HepG2 (cell line): ENCODE measurements around the gene HDDC2. TPM values are rescaled to one million over a fixed set of nuclear protein-coding genes. Genes with fewer than 3 reads are reported as not detected.

ENCODE experiments used
- ATAC-seq: fragments of 200-7000 bp; cut with Tn5 transposase; 3 replicates; pipeline ENCODE4 v1.9.1; 2020; ENCODE audit warnings: mild to moderate bottlenecking, moderate library complexity
- BruUV-seq: library from RNA; stranded (reverse); fragments of 400-500 nt; replicated peaks from 2 replicates; lab custom pipeline; 2021; lab: Mats Ljungman, UMichigan
- CTCF ChIA-PET: fragments of 300-600 bp; formaldehyde crosslinking; extraction: SDS; loops from one replicate; lab custom pipeline; 2021; ENCODE audit warnings: low total read pairs, inconsistent platforms, low intra/inter-chr PET ratio; lab: Yijun Ruan, JAX
- POLR2A ChIA-PET: fragments of 350-600 bp; sonication (Branson Sonifier 250); formaldehyde crosslinking; loops from one replicate; lab custom pipeline; 2020; ENCODE audit warnings: antibody characterized with exemption, inconsistent platforms; lab: Yijun Ruan, JAX
- DNase-seq: peaks from one replicate; pipeline ENCODE4 v3.0.0-alpha.2; 2015; ENCODE audit warnings: low spot score
- FAIRE-seq: peaks from 3 replicates; lab custom pipeline; 2011; peaks lifted over from hg19 to GRCh38; lab: Jason Lieb, UNC
- H2AFZ ChIP-seq: one replicate; pipeline ENCODE4 v1.6.1; 2011; ENCODE audit warnings: low read length, inconsistent platforms
- H3K27ac ChIP-seq: fragments of 300-600 bp; 3 replicates; pipeline ENCODE4 v1.8.0; 2011; ENCODE audit warnings: mixed run types, mild to moderate bottlenecking, mixed read lengths, low read length, inconsistent platforms; ENCODE audit not compliant: insufficient read depth; ENCODE audit errors: extremely low read length
- H3K27me3 ChIP-seq, 2 experiments: fragments of 200-600 bp in 1 of 2; 2 replicates in 1 of 2; 3 replicates in 1 of 2; pipeline versions ENCODE4 v1.6.0 to v1.8.0; 2011; ENCODE audit warnings: low read length in 2 of 2, mild to moderate bottlenecking in 2 of 2, moderate library complexity in 2 of 2, inconsistent platforms in 1 of 2; ENCODE audit not compliant: insufficient read depth in 2 of 2, control insufficient read depth in 1 of 2
- H3K36me3 ChIP-seq, 2 experiments: fragments of 200-600 bp in 1 of 2; replicated peaks in 1 of 2; 2 replicates in 1 of 2; 3 replicates in 1 of 2; pipeline versions ENCODE4 v1.5.1 to v1.8.0; 2011; ENCODE audit warnings: low read length in 2 of 2, inconsistent platforms in 1 of 2; ENCODE audit not compliant: insufficient read depth in 2 of 2, control insufficient read depth in 1 of 2
- H3K4me1 ChIP-seq: 2 replicates; pipeline ENCODE4 v1.5.1; 2012; ENCODE audit warnings: low read length, inconsistent platforms; ENCODE audit not compliant: insufficient read depth
- H3K4me2 ChIP-seq: 2 replicates; pipeline ENCODE4 v1.6.0; 2011; ENCODE audit warnings: low read depth, low read length, inconsistent platforms
- H3K4me3 ChIP-seq, 3 experiments: fragments of 200-600 bp in 1 of 3; sonication (generic), shearing (Covaris generic) in 1 of 3; replicated peaks in 1 of 3; 2 replicates each; pipeline ENCODE4 v1.5.1; 2011 to 2016; ENCODE audit warnings: low read length in 3 of 3, inconsistent platforms in 2 of 3, low read depth in 2 of 3, mild to moderate bottlenecking in 2 of 3, control low read depth in 1 of 3, mixed read lengths in 1 of 3; ENCODE audit not compliant: insufficient read depth in 1 of 3
- H3K79me2 ChIP-seq: one replicate; pipeline ENCODE4 v1.6.1; 2011; ENCODE audit warnings: low read length, inconsistent platforms; ENCODE audit not compliant: insufficient read depth
- H3K9ac ChIP-seq: 2 replicates; pipeline ENCODE4 v1.6.0; 2011; ENCODE audit warnings: mild to moderate bottlenecking, low read depth, low read length, inconsistent platforms; ENCODE audit not compliant: insufficient read depth
- H3K9me3 ChIP-seq: 2 replicates; pipeline ENCODE4 v1.5.1; 2012; ENCODE audit warnings: mild to moderate bottlenecking, low read length
- H4K20me1 ChIP-seq: 2 replicates; pipeline ENCODE4 v1.6.0; 2011; ENCODE audit warnings: inconsistent platforms, mild to moderate bottlenecking, low read length, moderate library complexity; ENCODE audit not compliant: insufficient read depth
- FOXA3 ChIP-seq: IDR thresholded peaks from 2 replicates; pipeline ENCODE4 v1.6.1; 2016; ENCODE audit warnings: missing genetic modification reagents, missing compliant biosample characterization
- GTF3A ChIP-seq: sonication (generic); formaldehyde crosslinking; conservative IDR thresholded peaks from 2 replicates; pipeline ENCODE4 v1.4.0; 2020; ENCODE audit warnings: mild to moderate bottlenecking, missing genetic modification reagents
- USF2 ChIP-seq, 2 experiments: sonication (generic) in 1 of 2; formaldehyde crosslinking in 1 of 2; IDR thresholded peaks; 2 replicates each; pipeline versions ENCODE4 v1.5.1 to v1.6.1; 2011 to 2020; ENCODE audit warnings: borderline replicate concordance in 1 of 2, low read depth in 1 of 2, low read length in 1 of 2, mild to moderate bottlenecking in 1 of 2, missing genetic modification reagents in 1 of 2, moderate library complexity in 1 of 2
- ZBTB37 ChIP-seq: sonication (generic); formaldehyde crosslinking; IDR thresholded peaks from 2 replicates; pipeline ENCODE4 v1.4.0; 2020; ENCODE audit warnings: mild to moderate bottlenecking, missing genetic modification reagents
- ZNF407 ChIP-seq: sonication (generic); formaldehyde crosslinking; IDR thresholded peaks from one replicate; pipeline ENCODE4 v1.5.1; 2020; ENCODE audit warnings: mild to moderate bottlenecking, missing genetic modification reagents; ENCODE audit errors: not compliant biosample characterization
- WGBS: methylation state at CpG from one replicate; pipeline ENCODE4 v1.1.6; 2017; ENCODE audit warnings: low lambda C conversion rate; 5-methylcytosine and 5-hydroxymethylcytosine counted together
- in situ Hi-C: cut with HindIII; loops from 2 replicates; pipeline ENCODE4 v1.10.0; 2017; ENCODE audit warnings: low pct_unique_long_range_greater_than_20kb; ENCODE audit not compliant: extremely low pct_ligation_motif_present
- intact Hi-C: fragments of 100-400 bp; cut with micrococcal nuclease; formaldehyde crosslinking; loops from one replicate; pipeline ENCODE4 v1.10.0; 2022; ENCODE audit not compliant: unreplicated experiment
- polyA plus RNA-seq, 8 experiments: library from polyadenylated mRNA; depleted of rRNA in 3 of 8; stranded (reverse) in 7 of 8; unstranded in 1 of 8; fragments of >200 nt; fragmentation: Illumina TruSeq in 4 of 8; extraction: Trizol in 4 of 8; gene quantifications; 2 replicates each; pipeline versions ENCODE4 v1.2.1 to v1.2.3, GENCODE V29; 2011 to 2016; ENCODE audit warnings: low read depth in 4 of 8, missing spikeins in 1 of 8, mixed read lengths in 1 of 8; ENCODE audit not compliant: insufficient read depth in 1 of 8
- total RNA-seq, 5 experiments: library from RNA; depleted of rRNA; stranded (reverse); fragments of >200 nt; fragmentation: Illumina TruSeq; extraction: Trizol; gene quantifications; 2 replicates each; pipeline ENCODE4 v1.2.3, GENCODE V29; 2016; ENCODE audit warnings: low read depth in 1 of 5

The HDDC2 gene
- total and polyA plus RNA-seq, 2 of the 13 experiments (the other 11 are each of a cell fraction or from before 2014, with no cell fraction given): 76.7 to 78.7 TPM

- Histone ChIP-seq H3K4me3 (no peak overlapping the region), H3K36me3 (peaks cover 1 to 12% of the 10 kb centered on the region in 2 experiments; a peak in 3 of 5 replicates), H4K20me1 (no peaks in the 10 kb centered on the region), H2AFZ (no peak overlapping the region), H3K27me3 (no peaks in the 10 kb centered on the region), H3K79me2 (no peaks in the 10 kb centered on the region), H3K9ac (no peak overlapping the region), H3K4me1 (no peaks in the 10 kb centered on the region), H3K4me2 (no peak overlapping the region)
- no peak for DNase-seq
- intact Hi-C loops: no loop called here
- BruUV-seq: no TSS peak
- POLR2A ChIA-PET: no interaction called here
- 81% methylated on average over 4 of the region's 4 CpGs for whole genome bisulfite sequencing
- in situ Hi-C loops: no loop called here
- ATAC-seq: no peak
- FAIRE-seq: no peak
- TF ChIP-seq USF2 (IDR thresholded peaks at IDR 0.05; ENCODE audit: low read depth, low read length) (no peak), USF2 (CRISPR knock-in tag; IDR thresholded peaks at IDR 0.05; ENCODE audit: borderline replicate concordance) (no peak), GTF3A (CRISPR knock-in tag) (no peak), ZBTB37 (no peak), ZNF407 (CRISPR knock-in tag) (no peak), FOXA3 (no peak)
- TF ChIP-seq, all 625 proteins: peak for 0
- CTCF ChIA-PET: no interaction called here
- no peak overlapping the region for H3K27ac ChIP-seq
- H3K9me3 ChIP-seq: no peaks in the 10 kb centered on the region
Measured at GRCh38 chr6:125268765-125269164, 33.0 kb downstream of the HDDC2 start.
